Panc1 (cell line): ENCODE results near the gene C9orf72. TPM values are rescaled to one million over a fixed set of nuclear protein-coding genes. Genes with fewer than 3 reads are reported as not detected.

Experiments
- ATAC-seq: fragments of 200-7000 bp; cut with Tn5 transposase; 2 replicates; pipeline ENCODE4 v1.9.1; 2020; ENCODE audit warnings: mild to moderate bottlenecking, moderate library complexity
- BruUV-seq: library from RNA; stranded (reverse); fragments of 400-500 nt; replicated peaks from 2 replicates; lab custom pipeline; 2021; lab: Mats Ljungman, UMichigan
- CTCF ChIA-PET: fragments of 300-600 bp; sonication (Branson Sonifier 250); formaldehyde crosslinking; loops from one replicate; lab custom pipeline; 2022; ENCODE audit warnings: antibody characterized with exemption; lab: Charles Lee
- POLR2A ChIA-PET: fragments of 300-600 bp; sonication (Branson Sonifier 250); formaldehyde crosslinking; loops from one replicate; lab custom pipeline; 2022; ENCODE audit warnings: antibody characterized with exemption; lab: Charles Lee
- DNase-seq: peaks from one replicate; pipeline ENCODE4 v3.0.0-alpha.2; 2010; ENCODE audit warnings: low read depth, low spot score
- H3K27ac ChIP-seq: 2 replicates; pipeline ENCODE4 v1.5.1; 2011; ENCODE audit warnings: mild to moderate bottlenecking, low read length, inconsistent platforms
- H3K27me3 ChIP-seq: fragments of 200-500 bp; sonication (Bioruptor generic); 2 replicates; pipeline ENCODE4 v1.6.0; 2014; ENCODE audit warnings: low read length, inconsistent platforms; ENCODE audit not compliant: control insufficient read depth, insufficient read depth
- H3K36me3 ChIP-seq: fragments of 200-500 bp; sonication (Bioruptor generic); 2 replicates; pipeline ENCODE4 v1.5.1; 2014; ENCODE audit warnings: inconsistent platforms, mild to moderate bottlenecking, low read length, moderate library complexity; ENCODE audit not compliant: control insufficient read depth, insufficient read depth
- H3K4me1 ChIP-seq: 2 replicates; pipeline ENCODE4 v1.5.1; 2011; ENCODE audit warnings: inconsistent platforms, mild to moderate bottlenecking, low read length, moderate library complexity; ENCODE audit not compliant: control insufficient read depth, insufficient read depth
- H3K4me3 ChIP-seq, 2 experiments: 2 replicates each; pipeline ENCODE4 v1.5.1; 2011 to 2012; ENCODE audit warnings: low read depth in 2 of 2, low read length in 2 of 2, mild to moderate bottlenecking in 2 of 2, inconsistent platforms in 1 of 2, moderate library complexity in 1 of 2
- H3K9me3 ChIP-seq: fragments of 200-500 bp; sonication (Bioruptor generic); 2 replicates; pipeline ENCODE4 v1.5.1; 2014; ENCODE audit warnings: low read depth, mild to moderate bottlenecking, inconsistent platforms, low read length, moderate library complexity; ENCODE audit not compliant: control insufficient read depth, insufficient read depth
- CTCF ChIP-seq: fragments of 450-650 bp; IDR thresholded peaks from 2 replicates; pipeline ENCODE4 v1.5.1; 2017; ENCODE audit warnings: mild to moderate bottlenecking
- POLR2AphosphoS5 ChIP-seq: IDR thresholded peaks from 2 replicates; pipeline ENCODE4 v1.6.1; 2012; ENCODE audit warnings: mild to moderate bottlenecking, low read depth, low read length, moderate library complexity
- SIN3A ChIP-seq: IDR thresholded peaks from 2 replicates; pipeline ENCODE4 v1.6.1; 2012; ENCODE audit warnings: low read depth, mild to moderate bottlenecking, low read length, moderate library complexity, borderline replicate concordance; ENCODE audit not compliant: insufficient read depth
- TCF7L2 ChIP-seq: IDR thresholded peaks from 2 replicates; pipeline ENCODE4 v1.6.1; 2011; ENCODE audit warnings: mild to moderate bottlenecking, low read depth, low read length, inconsistent platforms
- in situ Hi-C: cut with HindIII; loops from 2 replicates; pipeline ENCODE4 v1.10.0; 2016; ENCODE audit warnings: low sequenced_read_pairs, low pct_unique_long_range_greater_than_20kb
- intact Hi-C: fragments of 100-400 bp; cut with micrococcal nuclease; formaldehyde crosslinking; loops from one replicate; pipeline ENCODE4 v1.10.0; 2022; ENCODE audit not compliant: unreplicated experiment
- total RNA-seq: library from RNA; stranded (reverse); gene quantifications from one replicate; pipeline ENCODE4 v1.2.1, GENCODE V29; 2021; ENCODE audit not compliant: unreplicated experiment
- TF ChIP-seq, protein P1 (sequence below), 2 experiments: IDR thresholded peaks; 2 replicates each; pipeline ENCODE4 v1.6.1; 2011 to 2012; ENCODE audit warnings: low read depth in 2 of 2, control low read depth in 1 of 2, low read length in 1 of 2, mild to moderate bottlenecking in 1 of 2, moderate library complexity in 1 of 2; ENCODE audit not compliant: insufficient read depth in 1 of 2

Gene C9orf72
- total RNA-seq, 1 experiment from 2014 or later, result 3.6 TPM

DNA sequence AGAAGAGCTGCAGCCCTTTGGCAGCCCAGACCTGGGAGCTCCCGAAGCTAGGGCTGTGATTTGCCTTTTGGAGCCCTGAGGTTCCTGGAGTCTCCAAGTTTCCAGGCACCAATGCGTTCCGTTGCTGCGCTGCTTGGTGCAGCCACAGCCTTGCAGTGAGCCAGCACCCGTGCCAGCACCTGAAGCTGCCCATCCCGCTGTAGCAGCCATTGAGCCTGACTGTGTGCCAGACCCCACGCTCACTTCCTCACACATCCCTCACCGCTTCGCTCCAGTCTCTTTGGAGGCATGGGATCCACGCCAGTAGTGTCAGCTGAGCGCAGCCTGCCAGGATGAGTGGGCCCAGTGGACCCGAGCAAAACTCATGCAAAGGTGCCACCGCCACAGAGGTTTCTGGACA, 22.5 kb upstream of the C9orf72 start:
- no TSS peak for BruUV-seq
- ATAC-seq (no peak), DNase-seq (no peak)

GRCh38 chr9:27591672-27592071, 18.4 kb upstream of the C9orf72 start:
- Histone ChIP-seq H3K4me1 (no peaks in the 10 kb centered on the region), H3K27me3 (no peaks in the 10 kb centered on the region), H3K4me3 (no peak overlapping the region), H3K27ac (no peak overlapping the region), H3K36me3 (no peaks in the 10 kb centered on the region), H3K9me3 (no peaks in the 10 kb centered on the region)
- in situ Hi-C loops, result no loop called here
- ChIA-PET CTCF (no interaction called here), POLR2A (no interaction called here)
- TF ChIP-seq POLR2AphosphoS5 (no peak), SIN3A (no peak), CTCF (no peak), TCF7L2 (no peak)
- TF ChIP-seq, protein P1, sequence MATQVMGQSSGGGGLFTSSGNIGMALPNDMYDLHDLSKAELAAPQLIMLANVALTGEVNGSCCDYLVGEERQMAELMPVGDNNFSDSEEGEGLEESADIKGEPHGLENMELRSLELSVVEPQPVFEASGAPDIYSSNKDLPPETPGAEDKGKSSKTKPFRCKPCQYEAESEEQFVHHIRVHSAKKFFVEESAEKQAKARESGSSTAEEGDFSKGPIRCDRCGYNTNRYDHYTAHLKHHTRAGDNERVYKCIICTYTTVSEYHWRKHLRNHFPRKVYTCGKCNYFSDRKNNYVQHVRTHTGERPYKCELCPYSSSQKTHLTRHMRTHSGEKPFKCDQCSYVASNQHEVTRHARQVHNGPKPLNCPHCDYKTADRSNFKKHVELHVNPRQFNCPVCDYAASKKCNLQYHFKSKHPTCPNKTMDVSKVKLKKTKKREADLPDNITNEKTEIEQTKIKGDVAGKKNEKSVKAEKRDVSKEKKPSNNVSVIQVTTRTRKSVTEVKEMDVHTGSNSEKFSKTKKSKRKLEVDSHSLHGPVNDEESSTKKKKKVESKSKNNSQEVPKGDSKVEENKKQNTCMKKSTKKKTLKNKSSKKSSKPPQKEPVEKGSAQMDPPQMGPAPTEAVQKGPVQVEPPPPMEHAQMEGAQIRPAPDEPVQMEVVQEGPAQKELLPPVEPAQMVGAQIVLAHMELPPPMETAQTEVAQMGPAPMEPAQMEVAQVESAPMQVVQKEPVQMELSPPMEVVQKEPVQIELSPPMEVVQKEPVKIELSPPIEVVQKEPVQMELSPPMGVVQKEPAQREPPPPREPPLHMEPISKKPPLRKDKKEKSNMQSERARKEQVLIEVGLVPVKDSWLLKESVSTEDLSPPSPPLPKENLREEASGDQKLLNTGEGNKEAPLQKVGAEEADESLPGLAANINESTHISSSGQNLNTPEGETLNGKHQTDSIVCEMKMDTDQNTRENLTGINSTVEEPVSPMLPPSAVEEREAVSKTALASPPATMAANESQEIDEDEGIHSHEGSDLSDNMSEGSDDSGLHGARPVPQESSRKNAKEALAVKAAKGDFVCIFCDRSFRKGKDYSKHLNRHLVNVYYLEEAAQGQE (IDR thresholded peaks at IDR 0.05; ENCODE audit: insufficient read depth in 1 of 2, low read depth in 2 of 2, low read length in 1 of 2), result no peak
- BruUV-seq, result no TSS peak
- intact Hi-C loops, result no loop called here
- DNase-seq, result no peak
- no peak for ATAC-seq

More for the DNA sequence above, 22.5 kb upstream of the C9orf72 start:
- Histone ChIP-seq H3K27me3 (no peaks in the 10 kb centered on the region), H3K9me3 (no peaks in the 10 kb centered on the region), H3K27ac (no peak overlapping the region), H3K4me3 (no peak overlapping the region), H3K4me1 (no peaks in the 10 kb centered on the region), H3K36me3 (no peaks in the 10 kb centered on the region)
- ChIA-PET POLR2A (no interaction called here), CTCF (no interaction called here)
- intact Hi-C loops (no loop called here), in situ Hi-C loops (no loop called here)
- TF ChIP-seq, protein P1 (IDR thresholded peaks at IDR 0.05; ENCODE audit: insufficient read depth in 1 of 2, low read depth in 2 of 2, low read length in 1 of 2), result no peak
- TF ChIP-seq TCF7L2, result no peak
- no peak for TF ChIP-seq POLR2AphosphoS5
- no peak for TF ChIP-seq SIN3A
- no peak for TF ChIP-seq CTCF
